AG20443 (cell line): ENCODE results near the gene PBRM1.
A peak's percentile ranks its signal among the peaks of the same experiment; 100 is the strongest.

Experiments used
- DNase-seq: peaks from one replicate; pipeline ENCODE4 v3.0.0; 2012; ENCODE audit warnings: low spot score, mixed read lengths

Gene PBRM1

GRCh38 chr3:52670621-52671521, 14.8 kb downstream of the PBRM1 start:
- DNase-seq: peak; percentile 84

- no peak for DNase-seq
Observed at GRCh38 chr3:52663098-52663497, 22.6 kb downstream of the PBRM1 start.

GRCh38 chr3:52660046-52660445, 25.7 kb downstream of the PBRM1 start:
- DNase-seq: no peak

GRCh38 chr3:52655895-52656294, 29.8 kb downstream of the PBRM1 start:
- DNase-seq: no peak

GRCh38 chr3:52651592-52651991, 34.1 kb downstream of the PBRM1 start:
- no peak for DNase-seq

GRCh38 chr3:52650439-52650838, 35.3 kb downstream of the PBRM1 start:
- DNase-seq: no peak

- peak; percentile 52 for DNase-seq
Observed at GRCh38 chr3:52649461-52650210, 36.1 kb downstream of the PBRM1 start.

- no peak for DNase-seq
Observed at GRCh38 chr3:52645549-52645948, 40.2 kb downstream of the PBRM1 start.

- peak; percentile 10 for DNase-seq
Observed at GRCh38 chr3:52636673-52637072, 49.0 kb downstream of the PBRM1 start.

GRCh38 chr3:52633786-52634185, 51.9 kb downstream of the PBRM1 start:
- DNase-seq: no peak

GRCh38 chr3:52625041-52625440, 60.7 kb downstream of the PBRM1 start:
- no peak for DNase-seq

- DNase-seq: no peak
Observed at GRCh38 chr3:52623234-52623792, 62.4 kb downstream of the PBRM1 start.

- DNase-seq: no peak
Observed at GRCh38 chr3:52620580-52620979, 65.1 kb downstream of the PBRM1 start.

- peak; percentile 31 for DNase-seq
Observed at GRCh38 chr3:52615166-52615565, 70.5 kb downstream of the PBRM1 start.

GRCh38 chr3:52614689-52615088, 71.0 kb downstream of the PBRM1 start:
- DNase-seq: no peak

- no peak for DNase-seq
Observed at GRCh38 chr3:52609316-52609815, 76.3 kb downstream of the PBRM1 start.

- no peak for DNase-seq
Observed at GRCh38 chr3:52608337-52608736, 77.4 kb downstream of the PBRM1 start.

GRCh38 chr3:52606373-52607085, 79.2 kb downstream of the PBRM1 start:
- no peak for DNase-seq

GRCh38 chr3:52600258-52600657, 85.5 kb downstream of the PBRM1 start:
- DNase-seq: no peak

GRCh38 chr3:52596658-52597265, 89.0 kb downstream of the PBRM1 start:
- DNase-seq: no peak

GRCh38 chr3:52593103-52593502, 92.6 kb downstream of the PBRM1 start:
- no peak for DNase-seq
